ENCODE results near the gene PRKCZ. TPM values are rescaled to one million over a fixed set of nuclear protein-coding genes. Genes with fewer than 3 reads are reported as not detected.

Gene PRKCZ
- total RNA-seq, 1 experiment from 2014 or later: 1.9 TPM

DNA sequence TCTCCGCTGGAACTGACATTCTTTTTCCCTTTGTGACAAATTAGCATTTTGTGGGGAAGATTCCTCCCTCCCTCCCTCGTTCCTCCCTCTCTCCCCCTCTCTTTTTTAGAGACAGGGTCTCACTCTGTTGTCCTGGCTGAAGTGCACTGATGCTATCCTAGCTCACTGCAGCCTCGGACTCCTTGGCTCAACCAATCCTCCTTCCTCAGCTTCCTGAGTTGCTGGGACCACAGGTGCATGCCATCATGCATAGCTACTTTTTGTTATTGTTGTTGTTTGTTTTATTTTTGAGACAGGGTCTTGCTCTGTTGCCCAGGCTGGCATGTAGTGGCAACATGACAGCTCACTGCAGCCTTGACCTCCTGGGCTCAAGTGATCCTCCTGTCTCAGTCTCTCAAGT, 171.1 kb downstream of the PRKCZ start:
- TF ChIP-seq, protein P1, sequence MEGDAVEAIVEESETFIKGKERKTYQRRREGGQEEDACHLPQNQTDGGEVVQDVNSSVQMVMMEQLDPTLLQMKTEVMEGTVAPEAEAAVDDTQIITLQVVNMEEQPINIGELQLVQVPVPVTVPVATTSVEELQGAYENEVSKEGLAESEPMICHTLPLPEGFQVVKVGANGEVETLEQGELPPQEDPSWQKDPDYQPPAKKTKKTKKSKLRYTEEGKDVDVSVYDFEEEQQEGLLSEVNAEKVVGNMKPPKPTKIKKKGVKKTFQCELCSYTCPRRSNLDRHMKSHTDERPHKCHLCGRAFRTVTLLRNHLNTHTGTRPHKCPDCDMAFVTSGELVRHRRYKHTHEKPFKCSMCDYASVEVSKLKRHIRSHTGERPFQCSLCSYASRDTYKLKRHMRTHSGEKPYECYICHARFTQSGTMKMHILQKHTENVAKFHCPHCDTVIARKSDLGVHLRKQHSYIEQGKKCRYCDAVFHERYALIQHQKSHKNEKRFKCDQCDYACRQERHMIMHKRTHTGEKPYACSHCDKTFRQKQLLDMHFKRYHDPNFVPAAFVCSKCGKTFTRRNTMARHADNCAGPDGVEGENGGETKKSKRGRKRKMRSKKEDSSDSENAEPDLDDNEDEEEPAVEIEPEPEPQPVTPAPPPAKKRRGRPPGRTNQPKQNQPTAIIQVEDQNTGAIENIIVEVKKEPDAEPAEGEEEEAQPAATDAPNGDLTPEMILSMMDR (conservative IDR thresholded peaks at IDR 0.05; ENCODE audit: low read depth, low read length): no peak
- no peak for TF ChIP-seq EZH2 (IDR thresholded peaks at IDR 0.05; ENCODE audit: borderline replicate concordance, low read depth, low read length, poor library complexity, severe bottlenecking)
- Histone ChIP-seq H3K27ac (ENCODE audit: low read depth, low read length, poor library complexity, severe bottlenecking) (no peak overlapping the region), H3K4me1 (ENCODE audit: insufficient read depth, low read length, poor library complexity, severe bottlenecking) (no peaks in the 10 kb centered on the region), H3K4me3 (ENCODE audit: low read depth, low read length, poor library complexity, severe bottlenecking) (no peak overlapping the region), H3K27me3 (replicated peaks; ENCODE audit: insufficient read depth, low read depth, low read length, poor library complexity) (no peaks in the 10 kb centered on the region), H3K9me3 (ENCODE audit: low read depth, low read length, poor library complexity, severe bottlenecking) (no peaks in the 10 kb centered on the region), H3K36me3 (ENCODE audit: insufficient read depth, low read length, poor library complexity, severe bottlenecking) (no peaks in the 10 kb centered on the region)
- DNase-seq (ENCODE audit: low spot score): no peak
- CTCF ChIA-PET: no interaction called here
- BruUV-seq (replicated peaks): no TSS peak
- intact Hi-C loops (cut with micrococcal nuclease; ENCODE audit: unreplicated experiment): no loop called here
- POLR2A ChIA-PET (ENCODE audit: low non-redundant PET): no interaction called here

DNA sequence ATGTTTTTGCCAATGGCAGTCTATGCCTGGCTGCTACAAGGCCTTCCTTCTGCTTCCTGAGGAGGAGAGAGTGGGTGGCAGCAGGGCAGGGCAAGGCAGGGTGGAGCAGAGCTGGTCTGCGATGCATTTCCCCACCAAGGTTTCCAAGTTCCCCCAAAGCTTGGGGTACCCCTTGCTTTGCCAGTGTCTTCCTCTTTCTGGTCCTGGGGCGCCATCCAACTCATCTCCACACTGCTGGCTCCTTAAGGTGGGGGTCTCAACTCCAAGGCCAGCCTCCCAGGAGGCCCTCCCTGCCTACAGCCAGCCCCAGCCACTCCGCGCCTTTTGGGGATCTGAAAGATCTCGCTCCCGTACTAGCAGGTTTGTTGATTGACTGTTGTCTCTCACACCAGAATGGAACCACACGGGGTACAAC, 174.0 kb downstream of the PRKCZ start:
- no peak overlapping the region for H3K4me3 ChIP-seq (ENCODE audit: low read depth, low read length, poor library complexity, severe bottlenecking)
- TF ChIP-seq EZH2 (IDR thresholded peaks at IDR 0.05; ENCODE audit: borderline replicate concordance, low read depth, low read length, poor library complexity, severe bottlenecking): no peak
- TF ChIP-seq, protein P1 (conservative IDR thresholded peaks at IDR 0.05; ENCODE audit: low read depth, low read length): no peak
- no peak for DNase-seq (ENCODE audit: low spot score)
- intact Hi-C loops (cut with micrococcal nuclease; ENCODE audit: unreplicated experiment): no loop called here
- no peaks in the 10 kb centered on the region for H3K36me3 ChIP-seq (ENCODE audit: insufficient read depth, low read length, poor library complexity, severe bottlenecking)
- no peaks in the 10 kb centered on the region for H3K27me3 ChIP-seq (replicated peaks; ENCODE audit: insufficient read depth, low read depth, low read length, poor library complexity)
- ChIA-PET CTCF (no interaction called here), POLR2A (ENCODE audit: low non-redundant PET) (no interaction called here)
- no peaks in the 10 kb centered on the region for H3K9me3 ChIP-seq (ENCODE audit: low read depth, low read length, poor library complexity, severe bottlenecking)
- peaks cover 7% of the 10 kb centered on the region for H3K4me1 ChIP-seq (ENCODE audit: insufficient read depth, low read length, poor library complexity, severe bottlenecking)
- H3K27ac ChIP-seq (ENCODE audit: low read depth, low read length, poor library complexity, severe bottlenecking): no peak overlapping the region
- BruUV-seq (replicated peaks): no TSS peak

DNA sequence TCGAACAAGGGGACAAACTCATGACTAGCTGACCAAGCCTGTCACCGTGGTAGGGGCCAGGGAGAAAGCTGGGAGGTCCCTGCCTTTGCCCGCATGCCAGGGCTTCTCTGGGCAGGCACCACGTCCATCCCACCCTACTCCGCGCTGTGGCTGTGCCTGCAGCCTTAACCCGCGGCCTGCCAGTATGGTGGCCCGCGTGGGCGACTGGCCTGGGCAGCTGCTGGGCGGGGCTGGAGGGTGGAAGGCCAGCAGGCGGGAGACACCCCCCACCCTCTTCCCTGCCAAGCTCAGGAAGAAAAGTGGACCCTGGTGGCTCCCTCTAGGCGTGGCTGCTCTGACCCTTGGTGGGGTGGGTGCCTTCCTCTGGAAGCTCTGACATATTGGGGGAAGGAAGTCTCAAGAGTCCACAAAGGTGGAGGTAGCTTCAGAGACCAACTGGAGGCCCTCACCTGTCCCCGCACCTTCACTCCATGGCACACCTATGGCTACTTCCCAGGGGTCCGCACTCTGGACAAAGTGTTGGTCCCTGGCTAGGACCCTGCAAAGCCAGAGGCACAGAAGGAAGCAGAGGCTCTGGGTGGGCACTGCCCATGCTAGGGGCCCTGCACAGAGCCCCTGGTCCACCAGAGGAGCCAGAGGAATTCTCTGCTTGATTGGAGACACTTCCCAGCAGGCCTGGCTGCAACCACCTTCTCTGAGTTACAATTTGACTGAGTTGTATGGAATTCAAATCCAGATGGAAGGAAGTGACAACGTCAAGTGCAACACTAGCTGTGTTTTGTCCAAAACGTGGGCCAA, 174.6 kb downstream of the PRKCZ start:
- intact Hi-C loops (cut with micrococcal nuclease; ENCODE audit: unreplicated experiment): no loop called here
- Histone ChIP-seq H3K4me1 (ENCODE audit: insufficient read depth, low read length, poor library complexity, severe bottlenecking) (peaks cover 7% of the 10 kb centered on the region), H3K4me3 (ENCODE audit: low read depth, low read length, poor library complexity, severe bottlenecking) (no peak overlapping the region), H3K36me3 (ENCODE audit: insufficient read depth, low read length, poor library complexity, severe bottlenecking) (no peaks in the 10 kb centered on the region), H3K27me3 (replicated peaks; ENCODE audit: insufficient read depth, low read depth, low read length, poor library complexity) (no peaks in the 10 kb centered on the region), H3K9me3 (ENCODE audit: low read depth, low read length, poor library complexity, severe bottlenecking) (no peaks in the 10 kb centered on the region), H3K27ac (ENCODE audit: low read depth, low read length, poor library complexity, severe bottlenecking) (no peak overlapping the region)
- no TSS peak for BruUV-seq (replicated peaks)
- DNase-seq (ENCODE audit: low spot score): no peak
- TF ChIP-seq EZH2 (IDR thresholded peaks at IDR 0.05; ENCODE audit: borderline replicate concordance, low read depth, low read length, poor library complexity, severe bottlenecking): no peak
- TF ChIP-seq, protein P1 (conservative IDR thresholded peaks at IDR 0.05; ENCODE audit: low read depth, low read length): no peak
- CTCF ChIA-PET: no interaction called here
- POLR2A ChIA-PET (ENCODE audit: low non-redundant PET): no interaction called here
